Stimulated activated CD8-positive, alpha-beta memory T cell treated with anti-CD3 and anti-CD28 coated beads, Interleukin-7, amount 100 ng/mL, for 48 hours (primary cell): ENCODE results near the gene TMEM204.
"Not testable (repeated sequence)": the region's sequence is repeated elsewhere in the genome, so short reads cannot be mapped to it uniquely, and the experiment has no call there.

Experiments used
- DNase-seq, 2 donors: peaks; one replicate each; pipeline ENCODE4 v3.0.0-alpha.2; 2020; ENCODE audit warnings: low read depth in 1 of 2; ENCODE audit errors: extremely low read depth in 1 of 2

Gene TMEM204

GRCh38 chr16:1581804-1582203, 48.3 kb downstream of the TMEM204 start:
- no peak for DNase-seq

GRCh38 chr16:1583180-1583579, 49.7 kb downstream of the TMEM204 start:
- DNase-seq: no peak

GRCh38 chr16:1584926-1585484, 51.5 kb downstream of the TMEM204 start:
- no peak for DNase-seq

- DNase-seq: no peak
Measured at GRCh38 chr16:1590366-1590765, 56.9 kb downstream of the TMEM204 start.

GRCh38 chr16:1590930-1591705, 57.7 kb downstream of the TMEM204 start:
- no peak for DNase-seq

GRCh38 chr16:1592446-1592845, 59.0 kb downstream of the TMEM204 start:
- no peak for DNase-seq

- not testable (repeated sequence) for DNase-seq
Measured at GRCh38 chr16:1595511-1595910, 62.0 kb downstream of the TMEM204 start.

- no peak for DNase-seq
Measured at GRCh38 chr16:1596516-1596915, 63.0 kb downstream of the TMEM204 start.

GRCh38 chr16:1597154-1597553, 63.7 kb downstream of the TMEM204 start:
- no peak for DNase-seq

- no peak for DNase-seq
Measured at GRCh38 chr16:1601031-1601430, 67.6 kb downstream of the TMEM204 start.

- no peak for DNase-seq
Measured at GRCh38 chr16:1601489-1601888, 68.0 kb downstream of the TMEM204 start.

GRCh38 chr16:1602285-1602684, 68.8 kb downstream of the TMEM204 start:
- no peak for DNase-seq
